NCI-H82 (cell line): Measurements from ENCODE around the gene IL1A.

Experiments used
- DNase-seq: peaks from one replicate; lab custom pipeline; 2025; lab: John Stamatoyannopoulos, UW

IL1A gene

GRCh38 chr2:112726487-112727190 lies 57.7 kb downstream of the IL1A start:
- DNase-seq: peak; percentile 94

- no peak for DNase-seq
These were observed 58.5 kb downstream of the IL1A start for GRCh38 chr2:112725545-112726457.

- peak; percentile 46 for DNase-seq
These were observed 59.4 kb downstream of the IL1A start for GRCh38 chr2:112724591-112725525.

GRCh38 chr2:112723995-112724394 lies 60.3 kb downstream of the IL1A start:
- DNase-seq: no peak
